ENCODE measurements around the gene OR6M1.

Gene OR6M1

GRCh38 chr11:123806249-123806648 lies at the start of gene OR6M1:
TSS of gene OR6M1 (minus strand) at chr11:123806349. CDS start at chr11:123806349, 0 bp downstream.
- Histone ChIP-seq H3K9ac (ENCODE audit: low read depth in 1 of 2, low read length in 2 of 2) (no peak within 1 kb of the TSS), H3K9me3 (ENCODE audit: control insufficient read depth in 1 of 2, low read length in 2 of 2) (no peaks in the 10 kb centered on the region), H3K27me3 (ENCODE audit: control insufficient read depth in 1 of 2, insufficient read depth in 2 of 2, low read length in 2 of 2) (no peaks in the 10 kb centered on the region), H3K36me3 (ENCODE audit: control insufficient read depth in 1 of 2, insufficient read depth in 2 of 2, low read length in 2 of 2) (no peaks in the 10 kb centered on the region), H3K27ac (ENCODE audit: low read depth, low read length) (no peak within 1 kb of the TSS), H3K4me1 (ENCODE audit: control insufficient read depth in 1 of 2, insufficient read depth in 2 of 2, low read length in 2 of 2) (no peaks in the 10 kb centered on the region), H3K4me3 (ENCODE audit: low read depth in 1 of 2, low read length in 2 of 2) (no peak within 1 kb of the TSS)

- H3K36me3 ChIP-seq (ENCODE audit: control insufficient read depth in 1 of 2, insufficient read depth in 2 of 2, low read length in 2 of 2): no peaks in the 10 kb centered on the region
- H3K27ac ChIP-seq (ENCODE audit: low read depth, low read length): no peak overlapping the region
- H3K27me3 ChIP-seq (ENCODE audit: control insufficient read depth in 1 of 2, insufficient read depth in 2 of 2, low read length in 2 of 2): peaks cover 0 to 3% of the 10 kb centered on the region in 2 donors
- no peaks in the 10 kb centered on the region for H3K9me3 ChIP-seq (ENCODE audit: control insufficient read depth in 1 of 2, low read length in 2 of 2)
- H3K9ac ChIP-seq (ENCODE audit: low read depth in 1 of 2, low read length in 2 of 2): no peak overlapping the region
- H3K4me3 ChIP-seq (ENCODE audit: low read depth in 1 of 2, low read length in 2 of 2): no peak overlapping the region
- no peaks in the 10 kb centered on the region for H3K4me1 ChIP-seq (ENCODE audit: control insufficient read depth in 1 of 2, insufficient read depth in 2 of 2, low read length in 2 of 2)
These were observed 46.9 kb upstream of the OR6M1 start for GRCh38 chr11:123853038-123853437.

- Histone ChIP-seq H3K9me3 (ENCODE audit: control insufficient read depth in 1 of 2, low read length in 2 of 2) (no peaks in the 10 kb centered on the region), H3K4me1 (ENCODE audit: control insufficient read depth in 1 of 2, insufficient read depth in 2 of 2, low read length in 2 of 2) (no peaks in the 10 kb centered on the region), H3K36me3 (ENCODE audit: control insufficient read depth in 1 of 2, insufficient read depth in 2 of 2, low read length in 2 of 2) (no peaks in the 10 kb centered on the region), H3K9ac (ENCODE audit: low read depth in 1 of 2, low read length in 2 of 2) (no peak overlapping the region), H3K27ac (ENCODE audit: low read depth, low read length) (no peak overlapping the region), H3K27me3 (ENCODE audit: control insufficient read depth in 1 of 2, insufficient read depth in 2 of 2, low read length in 2 of 2) (peaks cover 0 to 3% of the 10 kb centered on the region in 2 donors), H3K4me3 (ENCODE audit: low read depth in 1 of 2, low read length in 2 of 2) (no peak overlapping the region)
These were observed 46.2 kb upstream of the OR6M1 start for GRCh38 chr11:123852321-123852720.

GRCh38 chr11:123851110-123851509 lies 45.0 kb upstream of the OR6M1 start:
- Histone ChIP-seq H3K27ac (ENCODE audit: low read depth, low read length) (no peak overlapping the region), H3K27me3 (ENCODE audit: control insufficient read depth in 1 of 2, insufficient read depth in 2 of 2, low read length in 2 of 2) (peaks cover 0 to 3% of the 10 kb centered on the region in 2 donors), H3K9ac (ENCODE audit: low read depth in 1 of 2, low read length in 2 of 2) (no peak overlapping the region), H3K36me3 (ENCODE audit: control insufficient read depth in 1 of 2, insufficient read depth in 2 of 2, low read length in 2 of 2) (no peaks in the 10 kb centered on the region), H3K4me3 (ENCODE audit: low read depth in 1 of 2, low read length in 2 of 2) (no peak overlapping the region), H3K9me3 (ENCODE audit: control insufficient read depth in 1 of 2, low read length in 2 of 2) (no peaks in the 10 kb centered on the region), H3K4me1 (ENCODE audit: control insufficient read depth in 1 of 2, insufficient read depth in 2 of 2, low read length in 2 of 2) (no peaks in the 10 kb centered on the region)

- Histone ChIP-seq H3K9me3 (ENCODE audit: control insufficient read depth in 1 of 2, low read length in 2 of 2) (no peaks in the 10 kb centered on the region), H3K4me1 (ENCODE audit: control insufficient read depth in 1 of 2, insufficient read depth in 2 of 2, low read length in 2 of 2) (no peaks in the 10 kb centered on the region), H3K4me3 (ENCODE audit: low read depth in 1 of 2, low read length in 2 of 2) (no peak overlapping the region), H3K36me3 (ENCODE audit: control insufficient read depth in 1 of 2, insufficient read depth in 2 of 2, low read length in 2 of 2) (no peaks in the 10 kb centered on the region), H3K27me3 (ENCODE audit: control insufficient read depth in 1 of 2, insufficient read depth in 2 of 2, low read length in 2 of 2) (no peaks in the 10 kb centered on the region), H3K9ac (ENCODE audit: low read depth in 1 of 2, low read length in 2 of 2) (no peak overlapping the region), H3K27ac (ENCODE audit: low read depth, low read length) (no peak overlapping the region)
These were observed 35.0 kb upstream of the OR6M1 start for GRCh38 chr11:123841174-123841573.

GRCh38 chr11:123839131-123839530 lies 33.0 kb upstream of the OR6M1 start:
- H3K27me3 ChIP-seq (ENCODE audit: control insufficient read depth in 1 of 2, insufficient read depth in 2 of 2, low read length in 2 of 2): no peaks in the 10 kb centered on the region
- no peak overlapping the region for H3K27ac ChIP-seq (ENCODE audit: low read depth, low read length)
- no peaks in the 10 kb centered on the region for H3K36me3 ChIP-seq (ENCODE audit: control insufficient read depth in 1 of 2, insufficient read depth in 2 of 2, low read length in 2 of 2)
- H3K4me1 ChIP-seq (ENCODE audit: control insufficient read depth in 1 of 2, insufficient read depth in 2 of 2, low read length in 2 of 2): no peaks in the 10 kb centered on the region
- H3K9me3 ChIP-seq (ENCODE audit: control insufficient read depth in 1 of 2, low read length in 2 of 2): no peaks in the 10 kb centered on the region
- H3K4me3 ChIP-seq (ENCODE audit: low read depth in 1 of 2, low read length in 2 of 2): no peak overlapping the region
- no peak overlapping the region for H3K9ac ChIP-seq (ENCODE audit: low read depth in 1 of 2, low read length in 2 of 2)

- Histone ChIP-seq H3K4me3 (ENCODE audit: low read depth in 1 of 2, low read length in 2 of 2) (no peak overlapping the region), H3K9ac (ENCODE audit: low read depth in 1 of 2, low read length in 2 of 2) (no peak overlapping the region), H3K27ac (ENCODE audit: low read depth, low read length) (no peak overlapping the region), H3K27me3 (ENCODE audit: control insufficient read depth in 1 of 2, insufficient read depth in 2 of 2, low read length in 2 of 2) (no peaks in the 10 kb centered on the region), H3K9me3 (ENCODE audit: control insufficient read depth in 1 of 2, low read length in 2 of 2) (no peaks in the 10 kb centered on the region), H3K36me3 (ENCODE audit: control insufficient read depth in 1 of 2, insufficient read depth in 2 of 2, low read length in 2 of 2) (no peaks in the 10 kb centered on the region), H3K4me1 (ENCODE audit: control insufficient read depth in 1 of 2, insufficient read depth in 2 of 2, low read length in 2 of 2) (no peaks in the 10 kb centered on the region)
These were observed 32.5 kb upstream of the OR6M1 start for GRCh38 chr11:123838659-123839058.

GRCh38 chr11:123838199-123838598 lies 32.0 kb upstream of the OR6M1 start:
- Histone ChIP-seq H3K4me1 (ENCODE audit: control insufficient read depth in 1 of 2, insufficient read depth in 2 of 2, low read length in 2 of 2) (no peaks in the 10 kb centered on the region), H3K27ac (ENCODE audit: low read depth, low read length) (no peak overlapping the region), H3K9ac (ENCODE audit: low read depth in 1 of 2, low read length in 2 of 2) (no peak overlapping the region), H3K36me3 (ENCODE audit: control insufficient read depth in 1 of 2, insufficient read depth in 2 of 2, low read length in 2 of 2) (no peaks in the 10 kb centered on the region), H3K9me3 (ENCODE audit: control insufficient read depth in 1 of 2, low read length in 2 of 2) (no peaks in the 10 kb centered on the region), H3K27me3 (ENCODE audit: control insufficient read depth in 1 of 2, insufficient read depth in 2 of 2, low read length in 2 of 2) (no peaks in the 10 kb centered on the region), H3K4me3 (ENCODE audit: low read depth in 1 of 2, low read length in 2 of 2) (no peak overlapping the region)

GRCh38 chr11:123833095-123833494 lies 26.9 kb upstream of the OR6M1 start:
- Histone ChIP-seq H3K9ac (ENCODE audit: low read depth in 1 of 2, low read length in 2 of 2) (no peak overlapping the region), H3K4me3 (ENCODE audit: low read depth in 1 of 2, low read length in 2 of 2) (no peak overlapping the region), H3K4me1 (ENCODE audit: control insufficient read depth in 1 of 2, insufficient read depth in 2 of 2, low read length in 2 of 2) (no peaks in the 10 kb centered on the region), H3K27me3 (ENCODE audit: control insufficient read depth in 1 of 2, insufficient read depth in 2 of 2, low read length in 2 of 2) (no peaks in the 10 kb centered on the region), H3K27ac (ENCODE audit: low read depth, low read length) (no peak overlapping the region), H3K36me3 (ENCODE audit: control insufficient read depth in 1 of 2, insufficient read depth in 2 of 2, low read length in 2 of 2) (no peaks in the 10 kb centered on the region), H3K9me3 (ENCODE audit: control insufficient read depth in 1 of 2, low read length in 2 of 2) (no peaks in the 10 kb centered on the region)

GRCh38 chr11:123829745-123830144 lies 23.6 kb upstream of the OR6M1 start:
- H3K4me3 ChIP-seq (ENCODE audit: low read depth in 1 of 2, low read length in 2 of 2): no peak overlapping the region
- H3K4me1 ChIP-seq (ENCODE audit: control insufficient read depth in 1 of 2, insufficient read depth in 2 of 2, low read length in 2 of 2): no peaks in the 10 kb centered on the region
- H3K27me3 ChIP-seq (ENCODE audit: control insufficient read depth in 1 of 2, insufficient read depth in 2 of 2, low read length in 2 of 2): no peaks in the 10 kb centered on the region
- no peak overlapping the region for H3K27ac ChIP-seq (ENCODE audit: low read depth, low read length)
- H3K36me3 ChIP-seq (ENCODE audit: control insufficient read depth in 1 of 2, insufficient read depth in 2 of 2, low read length in 2 of 2): no peaks in the 10 kb centered on the region
- no peak overlapping the region for H3K9ac ChIP-seq (ENCODE audit: low read depth in 1 of 2, low read length in 2 of 2)
- no peaks in the 10 kb centered on the region for H3K9me3 ChIP-seq (ENCODE audit: control insufficient read depth in 1 of 2, low read length in 2 of 2)

- H3K9ac ChIP-seq (ENCODE audit: low read depth in 1 of 2, low read length in 2 of 2): no peak overlapping the region
- no peaks in the 10 kb centered on the region for H3K36me3 ChIP-seq (ENCODE audit: control insufficient read depth in 1 of 2, insufficient read depth in 2 of 2, low read length in 2 of 2)
- no peaks in the 10 kb centered on the region for H3K9me3 ChIP-seq (ENCODE audit: control insufficient read depth in 1 of 2, low read length in 2 of 2)
- no peak overlapping the region for H3K27ac ChIP-seq (ENCODE audit: low read depth, low read length)
- H3K4me3 ChIP-seq (ENCODE audit: low read depth in 1 of 2, low read length in 2 of 2): no peak overlapping the region
- no peaks in the 10 kb centered on the region for H3K27me3 ChIP-seq (ENCODE audit: control insufficient read depth in 1 of 2, insufficient read depth in 2 of 2, low read length in 2 of 2)
- no peaks in the 10 kb centered on the region for H3K4me1 ChIP-seq (ENCODE audit: control insufficient read depth in 1 of 2, insufficient read depth in 2 of 2, low read length in 2 of 2)
These were observed 16.4 kb upstream of the OR6M1 start for GRCh38 chr11:123822599-123822998.

Data from duodenal mucosa (tissue), 2 donors.